ENCODE measurements around the gene FXN. TPM values are rescaled to one million over a fixed set of nuclear protein-coding genes. Genes with fewer than 3 reads are reported as not detected.

The FXN gene
- total RNA-seq, 1 donor from 2014 or later: 7.1 TPM

DNA sequence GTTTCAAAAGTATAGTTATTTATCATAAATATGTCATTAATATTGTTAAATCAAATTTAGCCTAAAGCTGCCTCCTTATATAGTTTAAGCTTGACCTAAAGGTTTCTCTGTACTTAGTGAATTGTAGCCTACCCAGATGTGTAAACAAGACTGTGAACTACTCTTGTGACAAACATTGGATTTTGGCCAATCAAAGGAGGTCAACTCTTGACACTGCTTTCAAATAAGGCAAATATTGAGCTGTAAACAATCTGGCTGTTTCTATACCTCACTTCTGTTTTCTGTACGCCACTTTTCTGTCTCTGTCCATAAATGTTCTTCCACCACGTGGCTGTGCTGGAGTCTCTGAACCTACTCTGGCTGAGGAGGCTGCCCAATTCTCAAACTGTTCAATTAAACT is 51.2 kb downstream of the FXN start:
- Mint-ChIP-seq H3K27ac (ENCODE audit: unreplicated experiment) (no peak overlapping the region), H3K9me3 (ENCODE audit: unreplicated experiment) (no peaks in the 10 kb centered on the region)

GRCh38 chr9:69089082-69089481 is 53.5 kb downstream of the FXN start:
- no peaks in the 10 kb centered on the region for H3K27me3 Mint-ChIP-seq (ENCODE audit: unreplicated experiment)
- peaks cover 5% of the 10 kb centered on the region for H3K36me3 Mint-ChIP-seq (ENCODE audit: unreplicated experiment)
- H3K27ac Mint-ChIP-seq (ENCODE audit: unreplicated experiment): no peak overlapping the region
- H3K9me3 Mint-ChIP-seq (ENCODE audit: unreplicated experiment): no peaks in the 10 kb centered on the region
- DNase-seq: no peak
- H3K4me3 Mint-ChIP-seq (ENCODE audit: unreplicated experiment): no peak overlapping the region
- no peaks in the 10 kb centered on the region for H3K4me1 Mint-ChIP-seq (ENCODE audit: low read depth, unreplicated experiment)
- TF ChIP-seq CTCF (IDR thresholded peaks at IDR 0.05; ENCODE audit: partially characterized antibody, unreplicated experiment): no peak

More for the DNA sequence above, 51.2 kb downstream of the FXN start:
- TF ChIP-seq CTCF (IDR thresholded peaks at IDR 0.05; ENCODE audit: partially characterized antibody, unreplicated experiment): no peak
- H3K4me1 Mint-ChIP-seq (ENCODE audit: low read depth, unreplicated experiment): no peaks in the 10 kb centered on the region
- no peak overlapping the region for H3K4me3 Mint-ChIP-seq (ENCODE audit: unreplicated experiment)
- H3K36me3 Mint-ChIP-seq (ENCODE audit: unreplicated experiment): no peaks in the 10 kb centered on the region
- no peak for DNase-seq
- no peaks in the 10 kb centered on the region for H3K27me3 Mint-ChIP-seq (ENCODE audit: unreplicated experiment)

DNA sequence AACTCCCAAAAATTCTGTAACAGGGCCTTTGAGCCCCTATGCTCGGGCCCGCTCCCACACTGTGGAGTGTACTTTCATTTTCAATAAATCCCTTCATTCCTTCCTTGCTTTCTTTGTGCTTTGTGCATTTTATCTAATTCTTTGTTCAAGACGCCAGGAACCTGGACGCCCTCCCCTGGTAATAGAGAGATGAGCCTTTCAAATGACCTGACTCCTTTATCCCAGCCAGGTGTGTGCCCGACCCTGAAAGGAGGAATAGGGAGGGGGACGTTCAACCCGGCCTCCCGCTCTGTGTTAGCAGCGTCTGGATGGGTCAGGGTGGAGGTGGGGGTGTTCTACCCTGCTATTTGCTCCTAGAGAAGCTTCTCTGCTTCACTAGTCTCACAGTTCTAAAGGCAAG is 53.9 kb downstream of the FXN start:
- no peak for TF ChIP-seq CTCF (IDR thresholded peaks at IDR 0.05; ENCODE audit: partially characterized antibody, unreplicated experiment)
- Mint-ChIP-seq H3K36me3 (ENCODE audit: unreplicated experiment) (peaks cover 5% of the 10 kb centered on the region), H3K9me3 (ENCODE audit: unreplicated experiment) (no peaks in the 10 kb centered on the region), H3K27me3 (ENCODE audit: unreplicated experiment) (no peaks in the 10 kb centered on the region), H3K4me3 (ENCODE audit: unreplicated experiment) (no peak overlapping the region), H3K4me1 (ENCODE audit: low read depth, unreplicated experiment) (no peaks in the 10 kb centered on the region), H3K27ac (ENCODE audit: unreplicated experiment) (no peak overlapping the region)
- DNase-seq: no peak

GRCh38 chr9:69090140-69090750 is 54.7 kb downstream of the FXN start:
- Mint-ChIP-seq H3K9me3 (ENCODE audit: unreplicated experiment) (no peaks in the 10 kb centered on the region), H3K36me3 (ENCODE audit: unreplicated experiment) (peaks cover 5% of the 10 kb centered on the region), H3K27ac (ENCODE audit: unreplicated experiment) (no peak overlapping the region), H3K4me3 (ENCODE audit: unreplicated experiment) (no peak overlapping the region), H3K27me3 (ENCODE audit: unreplicated experiment) (no peaks in the 10 kb centered on the region), H3K4me1 (ENCODE audit: low read depth, unreplicated experiment) (no peaks in the 10 kb centered on the region)
- no peak for DNase-seq
- TF ChIP-seq CTCF (IDR thresholded peaks at IDR 0.05; ENCODE audit: partially characterized antibody, unreplicated experiment): no peak

DNA sequence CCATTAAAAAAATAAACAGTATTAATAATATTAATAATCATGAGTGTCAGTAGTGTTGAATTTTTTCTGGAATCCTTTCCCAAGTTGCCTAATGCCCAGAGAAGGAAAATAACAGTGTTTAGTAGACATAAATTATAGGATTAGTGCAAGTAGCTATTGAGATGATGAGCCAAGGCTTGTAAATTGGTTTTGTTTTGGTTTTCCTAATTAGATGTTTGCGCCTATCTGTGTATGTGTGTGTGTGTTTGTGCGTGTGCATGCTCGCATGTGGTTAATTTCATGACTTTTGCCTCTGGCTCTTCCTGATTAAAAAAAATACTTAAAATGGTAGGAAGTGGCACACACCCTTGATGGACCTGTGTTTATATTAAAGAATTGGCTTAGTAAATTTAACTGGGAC is 55.4 kb downstream of the FXN start:
- Mint-ChIP-seq H3K4me1 (ENCODE audit: low read depth, unreplicated experiment) (no peaks in the 10 kb centered on the region), H3K27ac (ENCODE audit: unreplicated experiment) (no peak overlapping the region), H3K36me3 (ENCODE audit: unreplicated experiment) (peaks cover 5% of the 10 kb centered on the region), H3K9me3 (ENCODE audit: unreplicated experiment) (no peaks in the 10 kb centered on the region), H3K27me3 (ENCODE audit: unreplicated experiment) (no peaks in the 10 kb centered on the region), H3K4me3 (ENCODE audit: unreplicated experiment) (no peak overlapping the region)
- no peak for DNase-seq
- TF ChIP-seq CTCF (IDR thresholded peaks at IDR 0.05; ENCODE audit: partially characterized antibody, unreplicated experiment): no peak

Data from glutamatergic neuron (in vitro differentiated cells).